ENCODE results near the gene ZFP64. TPM values are rescaled to one million over a fixed set of nuclear protein-coding genes. Genes with fewer than 3 reads are reported as not detected.

The ZFP64 gene
- total and polyA plus RNA-seq, 2 donors (not counting 3 experiments of a cell fraction or from before 2014, with no cell fraction given), result 31.7 to 35.4 TPM

DNA sequence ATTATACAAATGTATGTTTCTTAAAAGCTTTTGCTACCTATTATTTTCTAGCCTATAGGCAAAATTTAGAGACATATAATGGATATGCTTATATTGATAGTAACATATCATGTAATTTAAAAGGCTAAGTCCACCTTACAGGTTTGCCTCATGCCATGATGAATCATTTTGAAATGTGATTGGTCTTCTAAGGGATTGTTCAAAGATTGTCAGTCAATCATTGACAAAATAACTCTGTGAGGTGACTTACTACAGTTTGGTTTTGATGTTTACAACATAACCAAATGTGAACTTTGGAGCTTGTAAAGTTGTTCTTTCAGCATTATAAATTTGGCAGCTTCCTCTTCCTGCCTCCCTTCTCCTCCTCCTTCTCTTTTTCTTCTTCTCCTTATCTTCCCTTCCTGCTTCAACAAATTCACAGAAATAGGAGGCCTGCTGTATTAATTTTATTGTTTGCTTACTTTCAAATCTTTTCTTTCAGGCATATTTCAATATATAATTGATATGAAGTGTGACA is 39.7 kb upstream of the ZFP64 start:
- no peaks in the 10 kb centered on the region for H4K20me1 ChIP-seq (replicated peaks; ENCODE audit: control insufficient read depth, extremely low read depth, insufficient read depth, low read length)
- ChIA-PET CTCF (interaction anchor here (1.0 kb wide), 1 partner anchor 1316 kb away, joined by 4 read pairs; no protein-coding TSS in a partner anchor), POLR2A (no interaction called here)
- no peak overlapping the region for H3K4me2 ChIP-seq (ENCODE audit: insufficient read depth, low read length)
- no peak overlapping the region for H3K9ac ChIP-seq (replicated peaks; ENCODE audit: extremely low read depth, insufficient read depth, low read length)
- no peaks in the 10 kb centered on the region for H3K9me3 ChIP-seq (replicated peaks; ENCODE audit: control insufficient read depth, insufficient read depth, low read length)
- H3K9me1 ChIP-seq (replicated peaks; ENCODE audit: control insufficient read depth, extremely low read depth, insufficient read depth, low read length), result no peaks in the 10 kb centered on the region
- H3K79me2 ChIP-seq (ENCODE audit: control insufficient read depth, insufficient read depth, low read length), result no peaks in the 10 kb centered on the region
- intact Hi-C loops (cut with micrococcal nuclease) (no loop called here), dilution Hi-C loops (cut with MboI; ENCODE audit: extremely low pct_ligation_motif_present, low sequenced_read_pairs) (no loop called here)
- FAIRE-seq (no peak), DNase-seq (ENCODE audit: low read depth, low spot score) (no peak)
- H3K36me3 ChIP-seq (ENCODE audit: control insufficient read depth in 2 of 2, extremely low read depth in 1 of 2, insufficient read depth in 2 of 2, low read length in 2 of 2), result no peaks in the 10 kb centered on the region
- TF ChIP-seq POLR2A (IDR thresholded peaks at IDR 0.05; ENCODE audit: low read depth, low read length) (no peak), POLR2AphosphoS5 (IDR thresholded peaks at IDR 0.05; ENCODE audit: insufficient read depth, low read depth, low read length) (no peak), EZH2 (IDR thresholded peaks at IDR 0.05; ENCODE audit: borderline replicate concordance, low read depth, low read length, severe bottlenecking) (no peak), MYC (IDR thresholded peaks at IDR 0.05; ENCODE audit: low read depth, low read length) (no peak), GATA2 (IDR thresholded peaks at IDR 0.05; ENCODE audit: insufficient read depth, insufficient read length, low read depth, low read length) (no peak), FOS (IDR thresholded peaks at IDR 0.05; ENCODE audit: borderline replicate concordance, insufficient read depth, low read length) (no peak), JUN (IDR thresholded peaks at IDR 0.05; ENCODE audit: borderline replicate concordance, insufficient read depth, insufficient read length, low read depth) (no peak)
- TF ChIP-seq, protein P1, sequence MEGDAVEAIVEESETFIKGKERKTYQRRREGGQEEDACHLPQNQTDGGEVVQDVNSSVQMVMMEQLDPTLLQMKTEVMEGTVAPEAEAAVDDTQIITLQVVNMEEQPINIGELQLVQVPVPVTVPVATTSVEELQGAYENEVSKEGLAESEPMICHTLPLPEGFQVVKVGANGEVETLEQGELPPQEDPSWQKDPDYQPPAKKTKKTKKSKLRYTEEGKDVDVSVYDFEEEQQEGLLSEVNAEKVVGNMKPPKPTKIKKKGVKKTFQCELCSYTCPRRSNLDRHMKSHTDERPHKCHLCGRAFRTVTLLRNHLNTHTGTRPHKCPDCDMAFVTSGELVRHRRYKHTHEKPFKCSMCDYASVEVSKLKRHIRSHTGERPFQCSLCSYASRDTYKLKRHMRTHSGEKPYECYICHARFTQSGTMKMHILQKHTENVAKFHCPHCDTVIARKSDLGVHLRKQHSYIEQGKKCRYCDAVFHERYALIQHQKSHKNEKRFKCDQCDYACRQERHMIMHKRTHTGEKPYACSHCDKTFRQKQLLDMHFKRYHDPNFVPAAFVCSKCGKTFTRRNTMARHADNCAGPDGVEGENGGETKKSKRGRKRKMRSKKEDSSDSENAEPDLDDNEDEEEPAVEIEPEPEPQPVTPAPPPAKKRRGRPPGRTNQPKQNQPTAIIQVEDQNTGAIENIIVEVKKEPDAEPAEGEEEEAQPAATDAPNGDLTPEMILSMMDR (IDR thresholded peaks at IDR 0.05; ENCODE audit: extremely low read depth in 1 of 2, insufficient read depth in 1 of 2, low read depth in 1 of 2, low read length in 2 of 2), result no peak
- TF ChIP-seq, protein P2, sequence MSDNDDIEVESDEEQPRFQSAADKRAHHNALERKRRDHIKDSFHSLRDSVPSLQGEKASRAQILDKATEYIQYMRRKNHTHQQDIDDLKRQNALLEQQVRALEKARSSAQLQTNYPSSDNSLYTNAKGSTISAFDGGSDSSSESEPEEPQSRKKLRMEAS (IDR thresholded peaks at IDR 0.05; ENCODE audit: insufficient read depth, insufficient read length), result no peak
- no peak overlapping the region for H2AFZ ChIP-seq (ENCODE audit: low read depth, low read length)
- no peak overlapping the region for H3K4me3 ChIP-seq (replicated peaks in 1 of 3; ENCODE audit: insufficient read depth in 1 of 3, low read depth in 1 of 3, low read length in 3 of 3)
- no peak overlapping the region for H3K27ac ChIP-seq (ENCODE audit: insufficient read depth, low read depth, low read length)
- H3K27me3 ChIP-seq (ENCODE audit: control insufficient read depth in 2 of 2, insufficient read depth in 2 of 2, low read length in 2 of 2), result peaks cover 0 to 1% of the 10 kb centered on the region in 2 experiments
- BruUV-seq (replicated peaks), result no TSS peak
- no peaks in the 10 kb centered on the region for H3K4me1 ChIP-seq (ENCODE audit: control insufficient read depth, extremely low read depth, insufficient read depth, low read length)
